T-helper 2 cell treated with Interferon-gamma antibody and Interleukin-4, amounts not matched to agents 5 μg/mL and 100 μg/mL, for 36 hours (primary cell): Measurements from ENCODE around the gene HELQ.
"Not testable (repeated sequence)": the region's sequence is repeated elsewhere in the genome, so short reads cannot be mapped to it uniquely, and the experiment has no call there.

Experiments
- DNase-seq: peaks from one replicate; pipeline ENCODE4 v3.0.0; 2021; ENCODE audit warnings: low spot score
- H3K27ac Mint-ChIP-seq: one replicate; pipeline ENCODE4 v1.8.0; 2021; ENCODE audit warnings: mild to moderate bottlenecking, mixed read lengths
- H3K27me3 Mint-ChIP-seq: one replicate; pipeline ENCODE4 v1.8.0; 2021; ENCODE audit warnings: low read depth, mixed read lengths
- H3K36me3 Mint-ChIP-seq: one replicate; pipeline ENCODE4 v1.8.0; 2021; ENCODE audit warnings: low read depth, mixed read lengths
- H3K4me1 Mint-ChIP-seq: one replicate; pipeline ENCODE4 v1.8.0; 2021; ENCODE audit warnings: low read depth, mixed read lengths
- H3K4me3 Mint-ChIP-seq: one replicate; pipeline ENCODE4 v1.8.0; 2022; ENCODE audit warnings: mild to moderate bottlenecking, moderate library complexity, mixed read lengths
- H3K9me3 Mint-ChIP-seq: one replicate; pipeline ENCODE4 v1.8.0; 2021; ENCODE audit warnings: mixed read lengths

The HELQ gene

DNA sequence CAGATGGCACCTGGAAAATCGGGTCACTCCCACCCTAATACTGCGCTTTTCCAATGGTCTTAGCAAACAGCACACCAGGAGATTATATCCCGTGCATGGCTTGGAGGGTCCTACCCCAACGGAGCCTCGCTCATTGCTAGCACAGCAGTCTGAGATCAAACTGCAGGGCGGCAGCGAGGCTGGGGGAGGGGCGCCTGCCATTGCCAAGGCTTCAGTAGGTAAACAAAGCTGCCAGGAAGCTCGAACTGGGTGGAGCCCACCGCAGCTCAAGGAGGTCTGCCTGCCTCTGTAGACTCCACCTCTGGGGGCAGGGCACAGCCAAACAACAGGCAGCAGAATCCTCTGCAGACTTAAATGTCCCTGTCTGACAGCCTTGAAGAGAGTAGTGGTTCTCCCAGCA, 57.5 kb downstream of the HELQ start:
- not testable (repeated sequence) for H3K27me3 Mint-ChIP-seq, H3K4me1 Mint-ChIP-seq, H3K9me3 Mint-ChIP-seq, H3K36me3 Mint-ChIP-seq, H3K27ac Mint-ChIP-seq, DNase-seq, H3K4me3 Mint-ChIP-seq

DNA sequence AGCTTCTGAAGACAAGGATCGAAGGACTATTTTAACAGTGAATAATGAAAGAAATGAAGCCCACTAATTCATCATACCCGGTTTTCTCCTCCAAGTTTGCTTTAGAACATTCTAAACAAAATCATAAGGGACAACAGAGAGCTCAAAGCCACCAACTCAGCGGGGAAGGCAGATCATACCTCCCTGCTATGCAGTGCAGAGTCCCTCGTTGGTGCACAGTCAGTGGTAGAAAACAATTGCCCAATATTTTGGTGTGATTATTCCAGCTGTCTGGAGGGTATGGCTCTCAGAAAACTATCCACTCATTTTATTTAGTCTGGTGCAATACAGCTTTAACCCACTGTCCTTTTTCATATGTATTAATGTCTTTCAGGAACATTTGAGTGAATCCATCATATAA, 61.7 kb downstream of the HELQ start:
- peaks cover 4% of the 10 kb centered on the region for H3K9me3 Mint-ChIP-seq
- no peak overlapping the region for H3K4me3 Mint-ChIP-seq
- H3K27ac Mint-ChIP-seq = no peak overlapping the region
- no peaks in the 10 kb centered on the region for H3K4me1 Mint-ChIP-seq
- DNase-seq = no peak
- H3K36me3 Mint-ChIP-seq = peaks cover 4% of the 10 kb centered on the region
- H3K27me3 Mint-ChIP-seq = peaks cover 7% of the 10 kb centered on the region

DNA sequence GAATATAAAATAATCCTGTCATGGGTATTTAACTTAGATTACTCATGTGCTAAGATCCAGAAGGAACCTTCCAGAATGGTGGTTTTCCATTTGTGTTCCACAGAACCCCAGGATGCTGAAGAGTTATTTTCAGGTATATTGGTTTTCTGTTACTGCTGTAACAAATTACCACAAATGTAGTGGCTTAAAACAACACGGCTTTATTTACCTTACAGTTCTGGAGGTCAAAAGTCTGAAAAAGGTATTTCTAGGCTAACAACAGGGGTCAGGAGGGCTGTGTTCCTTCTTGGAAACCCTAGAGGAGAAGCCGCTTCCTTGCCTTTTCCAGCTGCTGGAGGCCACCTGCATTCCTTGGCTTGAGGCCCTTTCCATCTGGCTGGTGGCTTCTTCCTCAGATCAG, 63.1 kb downstream of the HELQ start:
- no peak overlapping the region for H3K27ac Mint-ChIP-seq
- DNase-seq = no peak
- H3K27me3 Mint-ChIP-seq = peaks cover 7% of the 10 kb centered on the region
- peaks cover 2% of the 10 kb centered on the region for H3K36me3 Mint-ChIP-seq
- no peak overlapping the region for H3K4me3 Mint-ChIP-seq
- H3K9me3 Mint-ChIP-seq = peaks cover 2% of the 10 kb centered on the region
- peaks cover 7% of the 10 kb centered on the region for H3K4me1 Mint-ChIP-seq

DNA sequence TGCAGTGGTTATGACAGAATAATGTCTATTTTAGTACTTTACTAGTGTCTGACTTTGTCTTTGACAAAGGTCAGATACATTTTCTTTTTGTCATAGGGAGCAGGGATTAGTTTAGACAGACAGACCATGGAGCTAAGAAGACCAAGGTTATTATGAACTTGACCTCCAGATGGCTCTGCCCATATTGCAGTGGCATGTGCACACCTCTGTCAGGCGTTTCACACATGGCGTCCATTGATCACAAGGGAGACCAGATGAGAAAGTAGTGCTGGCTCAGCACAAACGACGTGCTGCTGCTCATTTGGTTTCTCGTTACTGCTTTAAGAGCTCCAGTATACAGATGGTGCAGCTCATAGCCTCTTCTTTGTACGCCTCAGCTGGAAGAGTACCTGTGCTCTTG, 64.7 kb downstream of the HELQ start:
- DNase-seq = no peak
- H3K4me3 Mint-ChIP-seq = no peak overlapping the region
- peaks cover 7% of the 10 kb centered on the region for H3K4me1 Mint-ChIP-seq
- no peaks in the 10 kb centered on the region for H3K9me3 Mint-ChIP-seq
- no peak overlapping the region for H3K27ac Mint-ChIP-seq
- H3K36me3 Mint-ChIP-seq = no peaks in the 10 kb centered on the region
- peaks cover 7% of the 10 kb centered on the region for H3K27me3 Mint-ChIP-seq

DNA sequence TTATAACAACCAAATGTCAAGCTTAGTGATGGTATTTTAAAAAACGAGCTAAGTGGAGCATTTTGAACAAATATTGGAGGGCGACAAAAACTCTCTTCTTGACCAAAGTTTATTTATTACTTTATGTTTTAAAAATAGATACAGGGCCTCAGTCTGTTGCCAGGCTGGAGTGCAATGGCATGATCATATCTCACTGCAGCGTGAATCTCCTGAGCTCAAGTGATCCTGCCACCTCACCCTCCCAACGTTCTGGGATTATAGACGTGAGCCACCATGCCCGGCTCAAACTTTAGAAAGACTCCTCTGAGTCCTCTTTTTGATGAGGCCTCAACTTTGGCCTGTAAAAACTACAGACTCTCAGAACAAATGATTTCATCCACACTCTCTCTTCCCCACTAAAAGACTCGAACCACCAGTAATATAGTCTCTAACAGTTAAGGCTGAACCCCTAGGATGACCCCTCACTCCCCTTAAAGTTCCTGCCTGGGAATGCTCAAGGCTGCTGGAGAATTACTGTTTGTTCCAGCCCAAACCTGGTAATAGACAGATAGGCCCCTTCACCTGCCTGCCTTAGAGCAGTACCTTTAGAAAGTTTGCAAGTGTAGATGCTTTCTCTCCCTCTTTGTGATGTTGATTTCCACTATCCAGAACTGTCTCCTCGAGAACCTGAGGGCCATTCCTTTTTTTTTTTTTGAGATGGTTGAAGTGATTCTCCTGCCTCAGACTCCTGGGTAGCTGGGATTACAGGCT, 65.7 kb downstream of the HELQ start:
- Mint-ChIP-seq H3K9me3 (no peaks in the 10 kb centered on the region), H3K4me1 (peaks cover 7% of the 10 kb centered on the region), H3K27ac (no peak overlapping the region)

DNA sequence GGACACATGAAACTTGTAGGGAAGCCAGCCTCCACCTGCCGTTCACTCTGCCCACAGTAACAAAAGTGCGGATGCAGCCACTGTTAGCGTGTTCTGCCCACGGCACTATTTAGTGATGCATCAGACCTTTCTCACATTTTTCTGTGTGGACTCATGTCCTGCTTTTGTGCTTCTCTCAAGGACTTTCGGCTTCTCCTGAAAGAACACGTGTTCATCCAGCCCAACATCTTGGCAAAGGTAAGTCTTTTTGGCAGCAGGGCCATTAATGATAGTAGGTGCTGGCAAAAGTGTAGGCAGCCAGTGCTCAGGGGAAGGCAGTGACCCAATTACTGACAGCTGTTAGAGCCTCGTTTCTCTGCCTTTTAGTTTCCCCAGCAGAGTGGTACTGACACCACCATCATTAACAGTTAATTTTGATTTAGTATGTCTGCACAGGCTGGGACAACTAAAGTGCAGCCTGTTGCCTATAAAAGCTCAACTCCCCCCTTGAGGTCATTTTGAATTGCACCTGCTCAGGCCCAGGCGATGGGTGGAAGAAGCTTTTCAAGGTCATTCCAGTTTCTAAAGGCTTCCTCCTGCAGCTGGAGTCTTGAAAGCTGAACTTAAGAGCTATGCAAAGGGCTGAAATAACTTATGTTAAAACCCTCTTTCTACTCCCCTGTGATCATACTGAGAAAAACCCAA, 66.4 kb downstream of the HELQ start:
- no peak for DNase-seq
- Mint-ChIP-seq H3K27me3 (peaks cover 5% of the 10 kb centered on the region), H3K4me3 (no peak overlapping the region), H3K4me1 (peaks cover 7% of the 10 kb centered on the region), H3K27ac (no peak overlapping the region), H3K9me3 (no peaks in the 10 kb centered on the region), H3K36me3 (no peaks in the 10 kb centered on the region)

More for the DNA sequence above, 65.7 kb downstream of the HELQ start:
- Mint-ChIP-seq H3K27me3 (peaks cover 5% of the 10 kb centered on the region), H3K36me3 (no peaks in the 10 kb centered on the region), H3K4me3 (no peak overlapping the region)
- DNase-seq = no peak

DNA sequence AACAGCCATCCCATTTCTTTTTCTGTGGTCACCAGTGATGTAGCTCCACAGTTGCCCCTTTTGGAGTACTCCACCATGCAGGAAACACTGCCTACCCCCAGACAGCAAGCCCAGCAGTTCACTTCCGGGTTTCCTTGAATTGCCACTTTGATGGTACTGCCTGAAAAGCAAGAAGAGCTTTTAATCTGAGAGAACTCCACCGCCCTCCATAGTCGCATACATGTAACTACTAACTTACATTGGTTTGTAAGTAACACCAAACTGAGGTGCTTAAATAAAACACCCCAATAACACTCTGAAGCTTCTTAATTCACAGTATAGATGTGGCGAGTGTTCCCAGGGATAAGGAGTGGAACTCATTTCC, 67.3 kb downstream of the HELQ start:
- no peak overlapping the region for H3K4me3 Mint-ChIP-seq
- DNase-seq = no peak
- H3K27ac Mint-ChIP-seq = peak overlapping the region; percentile 17
- peaks cover 5% of the 10 kb centered on the region for H3K27me3 Mint-ChIP-seq
- H3K9me3 Mint-ChIP-seq = no peaks in the 10 kb centered on the region
- no peaks in the 10 kb centered on the region for H3K36me3 Mint-ChIP-seq
- H3K4me1 Mint-ChIP-seq = peaks cover 7% of the 10 kb centered on the region

DNA sequence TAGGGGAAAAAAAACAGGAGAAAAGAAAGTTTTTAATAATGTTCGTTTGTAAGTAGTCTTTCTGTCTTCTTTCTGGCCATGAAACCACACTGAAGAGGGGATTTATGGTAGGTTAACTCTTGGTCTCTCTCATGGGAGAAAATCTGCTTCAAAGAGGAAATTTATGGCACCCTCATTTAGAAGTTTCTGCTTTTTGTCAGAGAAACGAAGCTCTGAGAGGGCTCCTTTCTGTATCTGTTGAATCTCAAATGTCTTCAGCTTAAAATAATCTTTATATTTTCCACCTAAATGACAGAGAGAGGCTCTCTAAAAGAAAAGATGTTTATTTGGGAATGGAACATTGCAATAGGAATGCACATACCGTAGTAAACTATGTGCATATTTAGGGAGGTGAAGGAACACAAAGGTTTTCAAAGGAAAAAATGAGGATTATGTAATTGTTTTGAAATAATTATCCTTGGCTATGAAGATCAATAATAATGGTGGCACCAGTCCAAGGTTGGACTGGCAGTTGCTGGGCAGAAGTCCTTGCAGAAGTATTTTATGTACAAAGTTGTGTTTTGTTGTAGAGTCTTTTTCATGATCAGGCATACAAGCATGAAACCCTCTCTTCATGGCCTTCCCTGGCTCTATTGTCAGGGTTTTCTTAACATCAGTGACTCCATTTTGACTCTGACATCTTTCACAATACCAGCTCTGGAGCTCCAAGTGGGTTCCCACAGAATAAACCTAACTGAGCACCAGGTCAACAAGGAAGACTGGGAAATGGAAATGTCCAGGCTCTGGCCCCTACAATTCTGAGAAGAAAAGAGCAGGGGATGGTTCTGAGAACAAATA, 67.9 kb downstream of the HELQ start:
- DNase-seq = no peak
- Mint-ChIP-seq H3K27me3 (peaks cover 5% of the 10 kb centered on the region), H3K4me1 (peaks cover 10% of the 10 kb centered on the region), H3K9me3 (no peaks in the 10 kb centered on the region), H3K4me3 (no peak overlapping the region), H3K36me3 (no peaks in the 10 kb centered on the region), H3K27ac (no peak overlapping the region)

DNA sequence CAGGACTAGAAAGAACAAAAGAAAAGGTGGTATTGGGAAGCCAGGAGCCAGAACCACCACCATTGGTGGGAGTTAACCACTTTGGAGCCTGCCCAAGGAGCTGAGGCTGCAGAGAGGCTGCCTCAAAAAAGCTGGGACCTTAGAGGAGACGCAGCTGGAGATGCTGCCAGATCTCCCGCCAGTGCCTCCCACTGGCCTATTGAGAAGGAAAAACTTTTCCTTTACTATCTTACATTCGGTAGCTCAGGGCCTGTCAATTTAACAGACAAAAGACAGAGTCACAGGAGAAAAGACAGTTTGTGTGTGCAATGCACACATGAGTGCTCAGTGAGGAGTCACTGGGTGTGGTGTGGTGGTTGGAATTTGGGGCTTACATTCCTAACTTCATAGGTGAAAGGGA, 68.6 kb downstream of the HELQ start:
- Mint-ChIP-seq H3K4me1 (peaks cover 11% of the 10 kb centered on the region), H3K36me3 (no peaks in the 10 kb centered on the region), H3K27ac (no peak overlapping the region), H3K27me3 (peaks cover 5% of the 10 kb centered on the region), H3K4me3 (no peak overlapping the region), H3K9me3 (no peaks in the 10 kb centered on the region)
- no peak for DNase-seq

DNA sequence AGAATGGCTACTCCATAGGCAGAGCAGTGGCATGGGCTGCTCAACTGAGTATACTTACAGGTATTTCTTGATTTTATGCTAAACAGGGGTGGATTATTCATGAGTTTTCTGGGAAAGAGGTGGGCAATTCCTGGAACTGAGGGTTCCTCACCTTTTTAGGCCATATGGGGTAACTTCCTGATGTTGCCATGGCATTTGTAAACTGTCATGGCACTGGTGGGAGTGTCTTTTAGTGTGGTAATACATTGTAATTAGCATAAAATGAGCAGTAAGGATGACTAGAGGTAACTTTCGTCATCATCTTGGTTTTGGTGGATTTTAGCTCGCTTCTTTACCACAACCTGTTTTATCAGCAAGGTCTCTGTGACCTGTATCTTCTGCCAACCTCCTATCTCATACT, 72.8 kb downstream of the HELQ start:
- H3K27me3 Mint-ChIP-seq = no peaks in the 10 kb centered on the region
- H3K4me3 Mint-ChIP-seq = no peak overlapping the region
- no peak for DNase-seq
- H3K27ac Mint-ChIP-seq = no peak overlapping the region
- peaks cover 2% of the 10 kb centered on the region for H3K36me3 Mint-ChIP-seq
- H3K4me1 Mint-ChIP-seq = peaks cover 3% of the 10 kb centered on the region
- peaks cover 21% of the 10 kb centered on the region for H3K9me3 Mint-ChIP-seq

DNA sequence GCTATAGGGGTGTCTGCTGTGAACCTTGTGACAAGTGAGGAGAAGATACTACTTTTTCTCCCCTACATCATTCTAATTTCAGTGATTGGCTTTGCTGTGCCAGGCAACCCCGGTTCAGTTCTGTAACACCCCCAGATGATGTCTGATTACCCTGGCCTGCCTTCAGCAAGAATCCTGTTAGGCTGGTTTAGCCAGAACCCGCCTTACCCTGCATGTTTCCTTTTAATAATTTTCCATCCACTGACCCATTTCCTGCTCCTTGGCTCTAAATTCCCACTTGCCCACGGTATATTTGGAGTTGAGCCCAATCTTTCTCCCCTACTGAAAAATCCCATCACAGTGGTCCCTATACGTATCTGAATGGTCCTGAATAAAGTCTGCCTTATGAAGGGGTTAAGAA, 74.5 kb downstream of the HELQ start:
- no peak for DNase-seq
- Mint-ChIP-seq H3K4me1 (peaks cover 3% of the 10 kb centered on the region), H3K9me3 (peaks cover 34% of the 10 kb centered on the region), H3K27ac (no peak overlapping the region), H3K27me3 (no peaks in the 10 kb centered on the region), H3K4me3 (no peak overlapping the region), H3K36me3 (peaks cover 3% of the 10 kb centered on the region)

DNA sequence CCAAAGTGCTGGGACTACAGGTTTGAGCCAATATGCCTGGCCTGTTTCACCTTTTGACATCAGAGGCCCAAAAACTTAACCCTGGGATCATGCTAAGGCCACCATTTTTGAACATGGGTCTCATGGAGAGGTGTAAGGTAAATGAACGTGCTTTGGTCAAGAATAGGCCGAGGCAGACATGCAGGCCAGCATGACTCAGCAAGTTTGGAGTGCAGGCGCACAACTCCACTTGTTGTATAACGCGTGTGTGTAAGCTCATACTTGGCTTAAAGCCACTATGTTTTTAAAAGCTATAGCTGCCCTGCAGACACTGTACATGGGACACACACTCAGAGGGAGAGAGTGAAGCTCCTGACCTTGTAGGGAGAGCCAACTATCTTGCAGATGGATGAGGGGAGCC, 77.2 kb downstream of the HELQ start:
- peaks cover 4% of the 10 kb centered on the region for H3K36me3 Mint-ChIP-seq

DNA sequence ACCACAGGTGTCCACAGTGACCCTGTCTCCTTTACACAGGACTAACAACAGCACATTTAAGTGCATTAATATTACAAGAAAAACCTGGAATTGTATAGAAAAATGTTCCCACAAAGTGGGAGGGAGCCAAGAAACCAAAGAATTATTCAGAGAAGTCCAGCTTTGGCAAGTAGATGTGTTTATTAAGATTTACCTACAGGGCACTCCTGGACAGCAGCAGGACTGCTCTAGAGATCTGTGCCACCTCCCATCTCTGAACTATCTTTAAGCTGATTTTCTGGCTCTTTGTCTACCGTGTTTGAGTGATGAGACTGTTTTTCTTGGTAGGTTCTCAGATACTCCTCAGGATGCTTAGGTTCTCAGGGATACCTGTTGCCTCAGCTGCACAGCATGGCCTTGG, 82.7 kb downstream of the HELQ start:
- Mint-ChIP-seq H3K36me3 (peaks cover 3% of the 10 kb centered on the region), H3K27ac (no peak overlapping the region), H3K4me3 (no peak overlapping the region), H3K4me1 (no peaks in the 10 kb centered on the region), H3K9me3 (peaks cover 19% of the 10 kb centered on the region), H3K27me3 (peaks cover 3% of the 10 kb centered on the region)
- no peak for DNase-seq

More for the DNA sequence above, 77.2 kb downstream of the HELQ start:
- Mint-ChIP-seq H3K4me3 (no peak overlapping the region), H3K27me3 (no peaks in the 10 kb centered on the region), H3K9me3 (peaks cover 39% of the 10 kb centered on the region), H3K4me1 (peaks cover 3% of the 10 kb centered on the region), H3K27ac (no peak overlapping the region)
- DNase-seq = no peak

DNA sequence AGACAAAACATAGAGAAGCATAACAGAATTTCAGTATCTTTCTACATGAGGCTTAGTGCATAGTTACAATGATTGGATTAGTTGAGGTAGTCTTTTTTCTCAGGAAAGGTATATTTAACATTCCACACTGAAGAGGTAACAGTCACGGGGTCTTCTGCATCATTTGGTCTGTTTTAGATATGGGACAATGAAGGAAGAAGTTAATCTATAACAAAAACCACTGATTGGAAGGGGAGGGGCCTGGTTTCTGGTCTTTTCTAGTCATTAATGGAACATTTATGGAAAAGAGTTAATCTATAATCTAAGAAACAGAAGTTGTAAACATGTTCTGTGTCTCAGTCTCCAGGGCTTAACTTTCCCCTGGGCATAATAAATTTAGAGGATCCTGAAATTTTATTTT, 83.7 kb downstream of the HELQ start:
- H3K36me3 Mint-ChIP-seq = peaks cover 3% of the 10 kb centered on the region
- H3K27me3 Mint-ChIP-seq = peaks cover 3% of the 10 kb centered on the region
- no peaks in the 10 kb centered on the region for H3K4me1 Mint-ChIP-seq
- H3K4me3 Mint-ChIP-seq = no peak overlapping the region
- no peak for DNase-seq
- H3K27ac Mint-ChIP-seq = no peak overlapping the region
- H3K9me3 Mint-ChIP-seq = peaks cover 9% of the 10 kb centered on the region
